ENCODE data around the gene RACK1. TPM values are rescaled to one million over a fixed set of nuclear protein-coding genes. Genes with fewer than 3 reads are reported as not detected.
A peak's percentile ranks its signal among the peaks of the same experiment; 100 is the strongest.

RACK1 gene
- total RNA-seq, 1 donor from 2014 or later = 1,189 TPM

- TF ChIP-seq CTCF (IDR thresholded peaks at IDR 0.05) = no peak
- Mint-ChIP-seq H3K36me3 (ENCODE audit: low read depth) (peaks cover 10% of the 10 kb centered on the region), H3K4me3 (ENCODE audit: unreplicated experiment) (no peak overlapping the region)
Observed at GRCh38 chr5:181229996-181230395, 13.7 kb downstream of the RACK1 start.

GRCh38 chr5:181224390-181225229, 19.1 kb downstream of the RACK1 start:
- no peaks in the 10 kb centered on the region for H3K27me3 Mint-ChIP-seq (ENCODE audit: low read depth)
- peaks cover 2% of the 10 kb centered on the region for H3K36me3 Mint-ChIP-seq (ENCODE audit: low read depth)
- H3K27ac Mint-ChIP-seq (ENCODE audit: unreplicated experiment) = peak overlapping the region; percentile 97
- TF ChIP-seq CTCF (IDR thresholded peaks at IDR 0.05) = no peak
- DNase-seq (ENCODE audit: low spot score) = no peak
- H3K4me3 Mint-ChIP-seq (ENCODE audit: unreplicated experiment) = peak overlapping the region; percentile 92
- peaks cover 35% of the 10 kb centered on the region for H3K4me1 Mint-ChIP-seq (ENCODE audit: low read depth)
- no peaks in the 10 kb centered on the region for H3K9me3 Mint-ChIP-seq (ENCODE audit: low read depth)

More at GRCh38 chr5:181229996-181230395, 13.7 kb downstream of the RACK1 start:
- no peaks in the 10 kb centered on the region for H3K27me3 Mint-ChIP-seq (ENCODE audit: low read depth)
- DNase-seq (ENCODE audit: low spot score) = no peak
- H3K4me1 Mint-ChIP-seq (ENCODE audit: low read depth) = peaks cover 7% of the 10 kb centered on the region
- no peak overlapping the region for H3K27ac Mint-ChIP-seq (ENCODE audit: unreplicated experiment)
- no peaks in the 10 kb centered on the region for H3K9me3 Mint-ChIP-seq (ENCODE audit: low read depth)

- peak overlapping the region; percentile 92 for H3K4me3 Mint-ChIP-seq (ENCODE audit: unreplicated experiment)
- no peak for TF ChIP-seq CTCF (IDR thresholded peaks at IDR 0.05)
- peak overlapping the region; percentile 97 for H3K27ac Mint-ChIP-seq (ENCODE audit: unreplicated experiment)
- H3K36me3 Mint-ChIP-seq (ENCODE audit: low read depth) = no peaks in the 10 kb centered on the region
- DNase-seq (ENCODE audit: low spot score) = no peak
- no peaks in the 10 kb centered on the region for H3K27me3 Mint-ChIP-seq (ENCODE audit: low read depth)
- no peaks in the 10 kb centered on the region for H3K9me3 Mint-ChIP-seq (ENCODE audit: low read depth)
- H3K4me1 Mint-ChIP-seq (ENCODE audit: low read depth) = peaks cover 35% of the 10 kb centered on the region
Observed at GRCh38 chr5:181223729-181224389, 19.8 kb downstream of the RACK1 start.

- peaks cover 40% of the 10 kb centered on the region for H3K4me1 Mint-ChIP-seq (ENCODE audit: low read depth)
- peak; percentile 99 for DNase-seq (ENCODE audit: low spot score)
- peak within 1 kb of the TSS; percentile 97 for H3K27ac Mint-ChIP-seq (ENCODE audit: unreplicated experiment)
- no peaks in the 10 kb centered on the region for H3K27me3 Mint-ChIP-seq (ENCODE audit: low read depth)
- H3K9me3 Mint-ChIP-seq (ENCODE audit: low read depth) = no peaks in the 10 kb centered on the region
- H3K4me3 Mint-ChIP-seq (ENCODE audit: unreplicated experiment) = peak within 1 kb of the TSS; percentile 92
- peak; percentile 22 for TF ChIP-seq CTCF (IDR thresholded peaks at IDR 0.05)
- H3K36me3 Mint-ChIP-seq (ENCODE audit: low read depth) = no peaks in the 10 kb centered on the region
Observed at GRCh38 chr5:181223058-181223728, 20.5 kb downstream of the RACK1 start, which contains the start of gene TRIM41. Gene TRIM41, plus strand, starts transcription at chr5:181223281. Its CDS starts 719 bp downstream, at chr5:181224000.

GRCh38 chr5:181222630-181223057, 21.1 kb downstream of the RACK1 start:
- no peak for DNase-seq (ENCODE audit: low spot score)
- Mint-ChIP-seq H3K27ac (ENCODE audit: unreplicated experiment) (peak overlapping the region; percentile 97), H3K4me1 (ENCODE audit: low read depth) (peaks cover 46% of the 10 kb centered on the region), H3K27me3 (ENCODE audit: low read depth) (no peaks in the 10 kb centered on the region), H3K36me3 (ENCODE audit: low read depth) (no peaks in the 10 kb centered on the region), H3K9me3 (ENCODE audit: low read depth) (no peaks in the 10 kb centered on the region), H3K4me3 (ENCODE audit: unreplicated experiment) (peak overlapping the region; percentile 92)
- TF ChIP-seq CTCF (IDR thresholded peaks at IDR 0.05) = peak; percentile 46

Data from chondrocyte (in vitro differentiated cells).